GM20000 (cell line): ENCODE measurements around the gene SF3B3.
"Not testable (repeated sequence)": the region's sequence is repeated elsewhere in the genome, so short reads cannot be mapped to it uniquely, and the experiment has no call there.

Source experiments
- DNase-seq: peaks from one replicate; pipeline ENCODE4 v3.0.0; 2012; ENCODE audit warnings: low spot score
- TF ChIP-seq, protein P1 (sequence below): IDR thresholded peaks from 2 replicates; pipeline ENCODE4 v1.5.1; 2012; ENCODE audit warnings: mild to moderate bottlenecking, control low read depth; ENCODE audit errors: extremely low read depth, missing control alignments

The SF3B3 gene

GRCh38 chr16:70512456-70512855, 11.2 kb upstream of the SF3B3 start:
- TF ChIP-seq, protein P1, sequence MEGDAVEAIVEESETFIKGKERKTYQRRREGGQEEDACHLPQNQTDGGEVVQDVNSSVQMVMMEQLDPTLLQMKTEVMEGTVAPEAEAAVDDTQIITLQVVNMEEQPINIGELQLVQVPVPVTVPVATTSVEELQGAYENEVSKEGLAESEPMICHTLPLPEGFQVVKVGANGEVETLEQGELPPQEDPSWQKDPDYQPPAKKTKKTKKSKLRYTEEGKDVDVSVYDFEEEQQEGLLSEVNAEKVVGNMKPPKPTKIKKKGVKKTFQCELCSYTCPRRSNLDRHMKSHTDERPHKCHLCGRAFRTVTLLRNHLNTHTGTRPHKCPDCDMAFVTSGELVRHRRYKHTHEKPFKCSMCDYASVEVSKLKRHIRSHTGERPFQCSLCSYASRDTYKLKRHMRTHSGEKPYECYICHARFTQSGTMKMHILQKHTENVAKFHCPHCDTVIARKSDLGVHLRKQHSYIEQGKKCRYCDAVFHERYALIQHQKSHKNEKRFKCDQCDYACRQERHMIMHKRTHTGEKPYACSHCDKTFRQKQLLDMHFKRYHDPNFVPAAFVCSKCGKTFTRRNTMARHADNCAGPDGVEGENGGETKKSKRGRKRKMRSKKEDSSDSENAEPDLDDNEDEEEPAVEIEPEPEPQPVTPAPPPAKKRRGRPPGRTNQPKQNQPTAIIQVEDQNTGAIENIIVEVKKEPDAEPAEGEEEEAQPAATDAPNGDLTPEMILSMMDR: no peak
- no peak for DNase-seq

DNA sequence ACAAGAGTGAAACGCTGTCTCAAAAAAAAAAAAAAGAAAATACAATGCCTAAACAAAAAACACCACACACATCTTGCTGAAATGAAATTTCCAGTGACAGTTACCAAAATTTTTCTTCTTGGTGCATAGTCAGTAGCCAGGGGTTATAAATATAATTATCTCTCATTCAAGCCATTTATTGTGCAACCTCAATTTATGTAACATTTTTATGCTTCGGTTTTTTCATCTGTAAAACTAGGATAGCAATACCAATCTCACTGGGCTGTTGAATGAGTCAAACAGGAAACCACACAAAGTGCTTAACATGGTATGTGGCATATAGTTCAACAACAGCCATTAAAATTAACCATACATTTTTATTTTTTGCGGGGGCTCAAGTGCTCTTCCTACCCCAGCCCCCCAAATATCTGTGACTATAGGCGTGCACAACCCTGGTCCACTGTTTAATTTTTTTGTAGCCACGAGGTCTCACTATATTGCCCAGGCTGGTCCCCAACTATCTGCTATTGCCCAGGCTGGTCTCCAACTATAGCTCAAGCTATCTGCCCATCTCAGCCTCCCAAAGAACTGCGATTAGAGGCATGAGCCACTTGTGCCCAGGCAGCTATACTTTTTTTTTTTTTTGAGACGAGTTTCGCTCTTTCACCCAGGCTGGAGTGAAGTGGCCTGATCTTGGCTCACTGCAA, 2.9 kb upstream of the SF3B3 start:
- DNase-seq: peak; percentile 21
- TF ChIP-seq, protein P1: no peak

DNA sequence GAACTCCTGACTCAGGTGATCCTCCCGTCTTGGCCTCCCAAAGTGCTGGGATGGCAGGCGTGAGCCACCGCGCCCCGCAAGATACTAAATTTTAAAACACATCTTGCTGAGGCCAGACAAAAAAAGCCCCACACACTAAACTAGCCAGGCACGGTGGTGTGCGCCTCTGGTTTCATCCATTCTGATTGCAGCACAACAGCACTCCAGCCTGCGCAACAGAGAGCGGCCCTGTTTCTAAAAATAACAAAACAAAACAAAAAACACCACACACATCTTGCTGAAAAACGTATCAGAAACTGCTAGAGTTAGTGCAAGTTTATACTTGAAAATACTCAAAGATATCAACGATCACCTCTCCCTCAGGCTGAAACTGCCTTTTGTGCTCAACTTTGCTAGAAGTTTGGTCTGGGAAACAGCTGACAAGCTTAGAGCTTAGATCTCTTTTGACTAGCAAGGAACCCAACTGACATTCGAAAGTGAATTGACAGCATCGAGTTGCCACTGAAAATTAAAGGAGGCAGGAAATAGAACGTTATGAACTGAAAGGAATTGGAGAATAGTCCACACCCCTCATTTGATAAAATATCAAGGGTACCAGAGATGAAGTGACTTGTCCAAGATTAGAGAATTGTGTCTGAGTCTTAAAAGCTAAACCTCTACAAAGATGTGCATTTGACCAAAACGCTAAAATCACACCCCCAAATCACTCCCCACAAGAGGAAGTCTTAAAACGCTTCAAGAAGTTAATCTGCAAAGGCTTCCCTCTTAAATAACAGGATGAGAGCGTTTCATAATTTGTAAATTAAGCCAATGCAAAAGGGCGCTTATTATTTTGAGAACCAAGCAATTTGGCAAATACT, 1.2 kb upstream of the SF3B3 start:
- TF ChIP-seq, protein P1: no peak
- peak; percentile 17 for DNase-seq

- TF ChIP-seq, protein P1: no peak
- peak; percentile 86 for DNase-seq
Measured at GRCh38 chr16:70523076-70523742, 407 bp upstream of the SF3B3 start, which contains the start of gene COG4. TSS of gene COG4 (minus strand) at chr16:70523554. CDS start at chr16:70523543, 11 bp downstream.

GRCh38 chr16:70524399-70524825, 796 bp downstream of the SF3B3 start:
- DNase-seq: not testable (repeated sequence)

- no peak for DNase-seq
- TF ChIP-seq, protein P1: no peak
Measured at GRCh38 chr16:70526403-70526802, 2.8 kb downstream of the SF3B3 start.

DNA sequence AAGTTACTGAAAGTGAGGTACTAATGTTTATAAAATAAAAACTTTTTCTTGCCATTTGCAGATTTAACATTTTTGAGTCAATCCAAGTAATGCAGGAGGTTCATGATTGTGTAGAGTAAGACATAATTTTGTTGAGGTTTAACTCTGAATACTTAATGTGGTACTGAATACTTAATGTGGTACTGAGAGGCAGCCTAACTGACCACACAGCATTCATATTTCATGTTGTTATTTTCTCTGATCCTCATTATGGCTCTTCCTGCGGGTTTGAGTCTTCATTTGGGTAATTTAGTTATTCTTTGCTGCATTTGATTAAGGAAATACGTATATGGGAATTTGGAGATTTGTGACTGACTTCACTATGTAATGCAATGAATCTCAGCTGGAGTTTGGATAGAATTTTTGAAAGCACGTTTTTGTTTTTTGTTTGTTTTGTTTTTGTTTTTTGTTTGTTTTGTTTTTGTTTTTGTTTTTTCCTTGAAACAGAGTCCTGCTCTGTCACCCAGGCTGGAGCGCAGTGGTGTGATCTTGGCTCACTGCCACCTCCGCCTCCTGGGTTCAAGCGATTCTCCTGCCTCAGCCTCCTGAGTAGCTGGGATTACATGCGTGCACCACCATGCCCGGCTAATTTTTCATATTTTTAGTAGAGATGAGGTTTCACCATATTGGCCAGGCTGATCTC, 3.8 kb downstream of the SF3B3 start:
- no peak for DNase-seq
- TF ChIP-seq, protein P1: no peak
